Naive thymus-derived CD4-positive, alpha-beta T cell (primary cell): Measurements from ENCODE around the gene GRIP1. TPM values are rescaled to one million over a fixed set of nuclear protein-coding genes. Genes with fewer than 3 reads are reported as not detected.
"Not testable (repeated sequence)": the region's sequence is repeated elsewhere in the genome, so short reads cannot be mapped to it uniquely, and the experiment has no call there.

ENCODE experiments used
- ATAC-seq: fragments of 150-1000 bp; cut with Tn5 transposase; 2 replicates; pipeline ENCODE4 v1.10.0; 2021; ENCODE audit warnings: mild to moderate bottlenecking, moderate library complexity
- CTCF ChIA-PET: fragments of 350-600 bp; sonication (Branson Sonifier 250); formaldehyde crosslinking; loops from one replicate; lab custom pipeline; 2021; ENCODE audit warnings: antibody characterized with exemption; lab: Charles Lee
- POLR2A ChIA-PET: fragments of 350-600 bp; sonication (Branson Sonifier 250); formaldehyde crosslinking; loops from one replicate; lab custom pipeline; 2021; ENCODE audit warnings: antibody characterized with exemption, inconsistent platforms; lab: Charles Lee
- DNase-seq, 9 donors: peaks; one replicate each; pipeline versions ENCODE4 v3.0.0 to v3.0.0-alpha.2; 2020 to 2022; ENCODE audit warnings: mixed read lengths in 1 of 9
- H3K27ac ChIP-seq: one replicate; pipeline ENCODE4 v1.7.0; 2013; ENCODE audit warnings: mild to moderate bottlenecking, low read depth, low read length, moderate library complexity
- H3K27me3 ChIP-seq, 2 donors: one replicate each; pipeline ENCODE4 v1.7.0; 2013; ENCODE audit warnings: low read length in 2 of 2, mild to moderate bottlenecking in 2 of 2, moderate library complexity in 2 of 2; ENCODE audit not compliant: control insufficient read depth in 2 of 2, insufficient read depth in 2 of 2
- H3K36me3 ChIP-seq, 3 experiments: 1 replicate in 2 of 3; 2 replicates in 1 of 3; pipeline ENCODE4 v1.7.0; 2013; ENCODE audit warnings: low read length in 3 of 3, mild to moderate bottlenecking in 3 of 3, moderate library complexity in 1 of 3; ENCODE audit not compliant: insufficient read depth in 3 of 3, control insufficient read depth in 2 of 3
- H3K4me1 ChIP-seq, 2 donors: one replicate each; pipeline ENCODE4 v1.7.0; 2013; ENCODE audit warnings: low read length in 2 of 2, mild to moderate bottlenecking in 2 of 2, moderate library complexity in 1 of 2; ENCODE audit not compliant: control insufficient read depth in 2 of 2, insufficient read depth in 2 of 2
- H3K4me3 ChIP-seq: 2 replicates; pipeline ENCODE4 v1.7.0; 2013; ENCODE audit warnings: mild to moderate bottlenecking, low read length
- H3K9me3 ChIP-seq, 3 experiments: 1 replicate in 2 of 3; 2 replicates in 1 of 3; pipeline ENCODE4 v1.7.0; 2013; ENCODE audit warnings: low read length in 3 of 3; ENCODE audit not compliant: control insufficient read depth in 2 of 3
- H3K27ac Mint-ChIP-seq, 9 donors: one replicate each; pipeline ENCODE4 v1.8.0; 2020 to 2022; ENCODE audit warnings: mixed read lengths in 9 of 9, mild to moderate bottlenecking in 8 of 9, moderate library complexity in 5 of 9, inconsistent platforms in 2 of 9
- H3K27me3 Mint-ChIP-seq, 5 donors: one replicate each; pipeline ENCODE4 v1.8.0; 2021 to 2022; ENCODE audit warnings: mixed read lengths in 5 of 5, mild to moderate bottlenecking in 1 of 5
- H3K36me3 Mint-ChIP-seq, 5 donors: one replicate each; pipeline ENCODE4 v1.8.0; 2020 to 2022; ENCODE audit warnings: mixed read lengths in 5 of 5, mild to moderate bottlenecking in 3 of 5, inconsistent platforms in 1 of 5
- H3K4me1 Mint-ChIP-seq, 7 donors: one replicate each; pipeline ENCODE4 v1.8.0; 2020 to 2022; ENCODE audit warnings: mixed read lengths in 7 of 7, mild to moderate bottlenecking in 3 of 7, inconsistent platforms in 1 of 7
- H3K4me3 Mint-ChIP-seq, 10 donors: one replicate each; pipeline ENCODE4 v1.8.0; 2020 to 2022; ENCODE audit warnings: mild to moderate bottlenecking in 10 of 10, mixed read lengths in 10 of 10, moderate library complexity in 6 of 10, inconsistent platforms in 2 of 10
- H3K9me3 Mint-ChIP-seq, 11 donors: one replicate each; pipeline ENCODE4 v1.8.0; 2020 to 2022; ENCODE audit warnings: mixed read lengths in 11 of 11, mild to moderate bottlenecking in 4 of 11, inconsistent platforms in 1 of 11, moderate library complexity in 1 of 11
- intact Hi-C, 2 donors: fragments of 100-400 bp; cut with micrococcal nuclease; formaldehyde crosslinking; loops; one replicate each; pipeline ENCODE4 v1.15.1; 2023
- polyA plus RNA-seq, 2 donors: library from polyadenylated mRNA; unstranded; fragments of 300-500 nt; fragmentation: Illumina TruSeq; gene quantifications; one replicate each; pipeline ENCODE4 v1.2.3, GENCODE V29; 2021
- total RNA-seq, 6 experiments: library from RNA in 5 of 6; stranded (reverse) in 5 of 6; gene quantifications; 1 replicate in 5 of 6; 2 replicates in 1 of 6; pipeline ENCODE4 v1.2.3 and lab custom pipeline; 2021 to 2026

The GRIP1 gene
- total and polyA plus RNA-seq, 7 experiments from 2014 or later = 0.25 to 6.5 (median 3.1) TPM

DNA sequence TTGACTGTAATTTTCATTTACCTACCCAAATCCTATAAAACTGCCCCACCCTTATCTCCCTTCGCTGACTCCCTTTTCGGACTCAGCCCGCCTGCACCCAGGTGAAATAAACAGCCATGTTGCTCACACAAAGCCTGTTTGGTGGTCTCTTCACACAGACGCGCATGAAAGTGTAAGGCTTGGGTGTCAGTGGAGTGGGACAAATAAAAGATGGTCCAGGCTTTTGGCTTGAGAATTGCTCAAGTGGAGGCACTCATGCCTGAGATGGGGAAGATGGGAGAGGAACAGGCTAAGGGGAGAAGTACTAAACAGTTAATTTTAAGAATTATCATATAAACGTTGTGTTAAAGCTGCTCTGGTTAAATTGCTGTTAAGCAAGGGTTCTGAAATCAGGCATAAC lies 180.8 kb downstream of the GRIP1 start:
- H3K27ac Mint-ChIP-seq, H3K36me3 ChIP-seq, H3K9me3 Mint-ChIP-seq, intact Hi-C loops, H3K4me1 ChIP-seq, H3K36me3 Mint-ChIP-seq, POLR2A ChIA-PET, H3K4me3 Mint-ChIP-seq, H3K4me3 ChIP-seq, ATAC-seq, H3K27me3 ChIP-seq, H3K9me3 ChIP-seq, DNase-seq, CTCF ChIA-PET, H3K27ac ChIP-seq, H3K4me1 Mint-ChIP-seq: not testable (repeated sequence)
- H3K27me3 Mint-ChIP-seq = peaks cover 0 to 10% (median 0%) of the 10 kb centered on the region in 5 donors

DNA sequence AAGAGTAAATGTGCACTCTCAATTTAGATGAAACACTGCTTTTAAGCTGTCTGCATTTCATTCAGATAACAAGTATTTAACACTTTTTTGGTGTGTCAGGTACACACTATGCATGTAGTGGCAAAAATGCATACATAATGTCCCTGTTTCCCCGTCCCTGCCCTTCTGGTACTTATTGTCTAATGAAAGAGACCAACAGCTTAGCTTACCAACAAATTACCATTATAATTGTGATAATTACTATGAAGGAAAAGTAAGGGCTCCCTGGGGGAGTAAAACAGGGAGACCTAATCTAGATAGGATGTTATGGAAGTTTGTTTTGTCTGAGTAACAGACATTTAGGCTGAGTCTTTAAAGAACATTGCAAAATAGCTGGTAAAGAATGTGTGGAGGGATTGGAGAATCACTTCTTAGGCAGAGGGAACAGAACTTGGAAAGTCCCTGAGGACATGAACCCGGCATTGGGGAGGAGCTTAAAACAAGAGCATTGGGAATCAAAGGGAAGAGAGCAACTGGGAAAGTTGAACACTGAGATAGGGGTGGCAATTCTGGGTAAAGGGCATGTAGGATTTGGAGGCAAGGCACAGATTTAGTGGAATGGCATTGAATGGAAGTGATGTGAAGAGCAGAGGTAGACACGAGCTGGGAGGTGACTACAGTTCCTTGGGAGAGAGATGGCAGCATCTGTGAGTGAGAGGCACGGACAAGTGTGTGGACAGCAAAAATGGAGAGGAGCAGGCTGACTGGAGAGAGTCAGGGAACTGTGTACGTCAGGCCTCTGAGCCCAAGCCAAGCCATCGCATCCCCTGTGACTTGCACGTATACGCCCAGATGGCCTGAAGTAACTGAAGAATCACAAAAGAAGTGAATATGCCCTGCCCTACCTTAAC lies 181.6 kb downstream of the GRIP1 start:
- ChIA-PET POLR2A (no interaction called here), CTCF (interaction anchor here (0.6 kb wide), 1 partner anchor 474 kb away, joined by 4 read pairs; no protein-coding TSS in a partner anchor)
- ATAC-seq = no peak
- no peak overlapping the region for H3K4me3 ChIP-seq
- peak overlapping the region in 1 of 9 donors; percentile 12 for H3K27ac Mint-ChIP-seq
- no peaks in the 10 kb centered on the region for H3K9me3 ChIP-seq
- no peak for DNase-seq
- intact Hi-C loops = no loop called here
- H3K27ac ChIP-seq = no peak overlapping the region
- no peaks in the 10 kb centered on the region for H3K4me1 Mint-ChIP-seq
- H3K36me3 ChIP-seq = no peaks in the 10 kb centered on the region
- H3K27me3 Mint-ChIP-seq = peaks cover 0 to 10% (median 0%) of the 10 kb centered on the region in 5 donors
- no peaks in the 10 kb centered on the region for H3K9me3 Mint-ChIP-seq
- H3K27me3 ChIP-seq = no peaks in the 10 kb centered on the region
- H3K4me1 ChIP-seq = no peaks in the 10 kb centered on the region
- H3K36me3 Mint-ChIP-seq = no peaks in the 10 kb centered on the region
- H3K4me3 Mint-ChIP-seq = no peak overlapping the region

DNA sequence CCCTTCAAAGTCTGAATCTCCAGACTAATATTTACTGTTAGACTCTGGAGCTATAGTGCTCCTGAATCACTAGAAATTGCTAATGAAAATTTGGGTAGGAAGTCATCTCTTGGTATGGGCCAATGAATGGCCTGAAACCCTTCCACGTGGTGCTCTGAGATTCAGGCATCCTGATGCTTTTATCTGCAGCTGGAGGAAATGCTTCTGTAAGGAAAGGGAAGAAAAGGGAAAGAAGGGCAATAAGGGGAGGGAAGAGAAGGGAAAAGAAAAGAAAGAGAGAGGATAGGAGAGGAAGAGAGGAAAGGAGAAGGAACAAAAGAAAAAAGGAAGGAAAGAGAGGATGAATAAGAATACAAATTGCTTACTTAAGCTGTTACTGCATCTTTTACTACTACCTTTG lies 182.3 kb downstream of the GRIP1 start:
- Histone ChIP-seq H3K4me3 (no peak overlapping the region), H3K36me3 (no peaks in the 10 kb centered on the region), H3K9me3 (no peaks in the 10 kb centered on the region), H3K27ac (no peak overlapping the region), H3K27me3 (no peaks in the 10 kb centered on the region), H3K4me1 (no peaks in the 10 kb centered on the region)
- POLR2A ChIA-PET = no interaction called here
- Mint-ChIP-seq H3K27me3 (peaks cover 0 to 10% (median 0%) of the 10 kb centered on the region in 5 donors), H3K27ac (no peak overlapping the region), H3K4me1 (no peaks in the 10 kb centered on the region), H3K4me3 (no peak overlapping the region), H3K9me3 (no peaks in the 10 kb centered on the region), H3K36me3 (no peaks in the 10 kb centered on the region)
- ATAC-seq (no peak), DNase-seq (no peak)
- CTCF ChIA-PET = interaction anchor here (0.6 kb wide), 1 partner anchor 474 kb away, joined by 4 read pairs; no protein-coding TSS in a partner anchor
- intact Hi-C loops = no loop called here

DNA sequence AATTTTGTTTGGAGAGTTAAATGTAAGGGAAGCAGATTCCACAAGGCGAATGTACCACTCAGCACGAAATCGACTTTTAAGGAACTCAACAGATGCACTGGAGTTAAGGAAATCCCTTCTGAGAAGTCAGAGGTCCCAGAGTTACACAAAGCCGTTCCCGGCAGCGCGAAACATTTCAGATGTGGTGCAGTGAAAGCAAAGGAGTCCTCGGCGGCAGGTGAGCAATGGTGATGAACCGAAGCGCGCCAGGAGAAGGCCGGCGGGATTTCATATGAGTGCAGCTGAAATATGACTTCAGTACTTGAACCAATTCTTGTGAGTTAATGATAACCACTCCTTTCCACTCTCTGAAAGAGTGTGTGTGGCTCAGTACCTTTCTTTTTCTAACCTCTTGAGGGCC lies 183.2 kb downstream of the GRIP1 start:
- no peak overlapping the region for H3K27ac ChIP-seq
- H3K36me3 ChIP-seq = no peaks in the 10 kb centered on the region
- POLR2A ChIA-PET = no interaction called here
- H3K27me3 ChIP-seq = no peaks in the 10 kb centered on the region
- DNase-seq (no peak), ATAC-seq (no peak)
- CTCF ChIA-PET = no interaction called here
- Mint-ChIP-seq H3K27ac (no peak overlapping the region), H3K9me3 (peaks cover 0 to 4% (median 0%) of the 10 kb centered on the region in 11 donors), H3K36me3 (no peaks in the 10 kb centered on the region), H3K4me1 (no peaks in the 10 kb centered on the region), H3K4me3 (no peak overlapping the region), H3K27me3 (peaks cover 0 to 14% (median 0%) of the 10 kb centered on the region in 5 donors)
- intact Hi-C loops = no loop called here
- no peaks in the 10 kb centered on the region for H3K4me1 ChIP-seq
- H3K4me3 ChIP-seq = no peak overlapping the region
- no peaks in the 10 kb centered on the region for H3K9me3 ChIP-seq

DNA sequence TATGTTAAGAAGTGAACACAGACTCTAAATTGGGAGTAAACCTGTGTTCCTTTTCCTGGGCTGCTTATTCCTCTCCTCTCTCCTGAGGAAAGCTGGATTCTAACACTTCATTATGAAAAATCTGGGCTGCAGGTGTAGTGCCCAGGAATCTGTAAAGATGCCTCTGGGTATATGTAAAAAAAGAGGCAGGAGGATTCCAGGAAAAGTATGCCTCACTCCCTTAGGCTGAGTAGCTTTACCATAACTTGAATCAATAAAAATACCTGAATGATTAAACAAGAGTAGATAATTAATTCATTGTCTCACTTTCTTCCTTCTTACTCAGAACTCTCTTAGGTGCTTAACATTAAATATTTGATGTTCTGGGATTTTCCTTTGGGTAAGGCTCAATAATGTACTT lies 185.1 kb downstream of the GRIP1 start:
- Mint-ChIP-seq H3K27me3 (peaks cover 0 to 14% (median 4%) of the 10 kb centered on the region in 5 donors), H3K36me3 (no peaks in the 10 kb centered on the region), H3K9me3 (peaks cover 0 to 8% (median 0%) of the 10 kb centered on the region in 11 donors), H3K27ac (no peak overlapping the region), H3K4me3 (no peak overlapping the region), H3K4me1 (no peaks in the 10 kb centered on the region)
- no peaks in the 10 kb centered on the region for H3K36me3 ChIP-seq
- ChIA-PET POLR2A (no interaction called here), CTCF (no interaction called here)
- intact Hi-C loops = no loop called here
- H3K4me1 ChIP-seq = no peaks in the 10 kb centered on the region
- ATAC-seq (no peak), DNase-seq (no peak)
- no peak overlapping the region for H3K27ac ChIP-seq
- H3K9me3 ChIP-seq = no peaks in the 10 kb centered on the region
- no peak overlapping the region for H3K4me3 ChIP-seq
- H3K27me3 ChIP-seq = no peaks in the 10 kb centered on the region

DNA sequence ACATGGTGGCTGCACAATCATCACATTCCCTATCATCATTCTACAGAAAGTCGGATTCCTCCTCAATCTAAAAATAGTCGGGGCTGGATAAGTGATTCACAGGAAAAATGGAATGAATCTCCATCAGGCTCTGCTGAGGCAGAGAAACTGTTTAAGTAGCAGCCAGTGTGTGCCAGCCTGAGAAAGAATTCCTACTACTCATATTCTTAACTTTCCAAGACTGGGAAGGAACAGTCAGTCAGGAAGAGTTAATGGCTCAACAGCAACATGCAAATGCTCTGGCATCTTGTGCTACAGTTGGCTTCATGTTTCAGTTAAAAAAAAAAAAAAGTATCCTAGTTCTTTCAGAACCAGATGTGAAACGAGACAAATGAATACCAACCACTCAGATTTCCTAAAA lies 187.0 kb downstream of the GRIP1 start:
- ATAC-seq (no peak), DNase-seq (no peak)
- Mint-ChIP-seq H3K27ac (no peak overlapping the region), H3K4me1 (no peaks in the 10 kb centered on the region), H3K4me3 (no peak overlapping the region), H3K9me3 (peaks cover 0 to 8% (median 0%) of the 10 kb centered on the region in 11 donors), H3K27me3 (peaks cover 0 to 23% (median 6%) of the 10 kb centered on the region in 5 donors), H3K36me3 (no peaks in the 10 kb centered on the region)
- Histone ChIP-seq H3K4me1 (no peaks in the 10 kb centered on the region), H3K4me3 (no peak overlapping the region), H3K27me3 (no peaks in the 10 kb centered on the region), H3K9me3 (no peaks in the 10 kb centered on the region), H3K27ac (no peak overlapping the region), H3K36me3 (no peaks in the 10 kb centered on the region)
- POLR2A ChIA-PET = no interaction called here
- intact Hi-C loops = no loop called here
- CTCF ChIA-PET = no interaction called here
